ENCODE results near the gene C1QL1.
A peak's percentile ranks its signal among the peaks of the same experiment; 100 is the strongest.

Gene C1QL1

GRCh38 chr17:45003877-45004276, 35.8 kb upstream of the C1QL1 start:
- Histone ChIP-seq H3K27me3 (replicated peaks; ENCODE audit: control insufficient read depth, insufficient read depth, low read length) (peaks cover 27% of the 10 kb centered on the region), H3K4me3 (ENCODE audit: low read length) (no peak overlapping the region), H3K4me1 (ENCODE audit: control insufficient read depth, insufficient read depth, low read length) (no peaks in the 10 kb centered on the region), H3K9ac (ENCODE audit: low read length) (no peak overlapping the region), H3K36me3 (ENCODE audit: control insufficient read depth, insufficient read depth, low read length, severe bottlenecking) (no peaks in the 10 kb centered on the region), H3K9me3 (ENCODE audit: control insufficient read depth, low read length) (peaks cover 8% of the 10 kb centered on the region)
- no peak for DNase-seq (ENCODE audit: low read depth)

- H3K36me3 ChIP-seq (ENCODE audit: control insufficient read depth, insufficient read depth, low read length, severe bottlenecking) = no peaks in the 10 kb centered on the region
- peaks cover 41% of the 10 kb centered on the region for H3K27me3 ChIP-seq (replicated peaks; ENCODE audit: control insufficient read depth, insufficient read depth, low read length)
- no peaks in the 10 kb centered on the region for H3K4me1 ChIP-seq (ENCODE audit: control insufficient read depth, insufficient read depth, low read length)
- H3K4me3 ChIP-seq (ENCODE audit: low read length) = no peak overlapping the region
- H3K9ac ChIP-seq (ENCODE audit: low read length) = no peak overlapping the region
- no peak for DNase-seq (ENCODE audit: low read depth)
- peaks cover 8% of the 10 kb centered on the region for H3K9me3 ChIP-seq (ENCODE audit: control insufficient read depth, low read length)
These were observed 33.2 kb upstream of the C1QL1 start for GRCh38 chr17:45001310-45001709.

GRCh38 chr17:44999433-44999832, 31.3 kb upstream of the C1QL1 start:
- no peak for DNase-seq (ENCODE audit: low read depth)
- Histone ChIP-seq H3K4me3 (ENCODE audit: low read length) (no peak overlapping the region), H3K9ac (ENCODE audit: low read length) (no peak overlapping the region), H3K36me3 (ENCODE audit: control insufficient read depth, insufficient read depth, low read length, severe bottlenecking) (no peaks in the 10 kb centered on the region), H3K9me3 (ENCODE audit: control insufficient read depth, low read length) (peaks cover 8% of the 10 kb centered on the region), H3K4me1 (ENCODE audit: control insufficient read depth, insufficient read depth, low read length) (no peaks in the 10 kb centered on the region), H3K27me3 (replicated peaks; ENCODE audit: control insufficient read depth, insufficient read depth, low read length) (peaks cover 43% of the 10 kb centered on the region)

GRCh38 chr17:44998646-44999045, 30.5 kb upstream of the C1QL1 start:
- Histone ChIP-seq H3K27me3 (replicated peaks; ENCODE audit: control insufficient read depth, insufficient read depth, low read length) (peaks cover 51% of the 10 kb centered on the region), H3K9ac (ENCODE audit: low read length) (no peak overlapping the region), H3K4me3 (ENCODE audit: low read length) (no peak overlapping the region), H3K4me1 (ENCODE audit: control insufficient read depth, insufficient read depth, low read length) (no peaks in the 10 kb centered on the region), H3K36me3 (ENCODE audit: control insufficient read depth, insufficient read depth, low read length, severe bottlenecking) (no peaks in the 10 kb centered on the region), H3K9me3 (ENCODE audit: control insufficient read depth, low read length) (peaks cover 8% of the 10 kb centered on the region)
- no peak for DNase-seq (ENCODE audit: low read depth)

- peaks cover 8% of the 10 kb centered on the region for H3K9me3 ChIP-seq (ENCODE audit: control insufficient read depth, low read length)
- H3K36me3 ChIP-seq (ENCODE audit: control insufficient read depth, insufficient read depth, low read length, severe bottlenecking) = no peaks in the 10 kb centered on the region
- no peak overlapping the region for H3K4me3 ChIP-seq (ENCODE audit: low read length)
- no peak overlapping the region for H3K9ac ChIP-seq (ENCODE audit: low read length)
- DNase-seq (ENCODE audit: low read depth) = peak; percentile 43
- no peaks in the 10 kb centered on the region for H3K4me1 ChIP-seq (ENCODE audit: control insufficient read depth, insufficient read depth, low read length)
- H3K27me3 ChIP-seq (replicated peaks; ENCODE audit: control insufficient read depth, insufficient read depth, low read length) = peaks cover 50% of the 10 kb centered on the region
These were observed 29.8 kb upstream of the C1QL1 start for GRCh38 chr17:44997733-44998520.

- Histone ChIP-seq H3K27me3 (replicated peaks; ENCODE audit: control insufficient read depth, insufficient read depth, low read length) (peaks cover 56% of the 10 kb centered on the region), H3K9me3 (ENCODE audit: control insufficient read depth, low read length) (peaks cover 8% of the 10 kb centered on the region), H3K9ac (ENCODE audit: low read length) (no peak overlapping the region), H3K36me3 (ENCODE audit: control insufficient read depth, insufficient read depth, low read length, severe bottlenecking) (no peaks in the 10 kb centered on the region), H3K4me3 (ENCODE audit: low read length) (no peak overlapping the region), H3K4me1 (ENCODE audit: control insufficient read depth, insufficient read depth, low read length) (no peaks in the 10 kb centered on the region)
- DNase-seq (ENCODE audit: low read depth) = no peak
These were observed 28.2 kb upstream of the C1QL1 start for GRCh38 chr17:44996304-44996703.

GRCh38 chr17:44995436-44996001, 27.4 kb upstream of the C1QL1 start:
- Histone ChIP-seq H3K9me3 (ENCODE audit: control insufficient read depth, low read length) (peaks cover 8% of the 10 kb centered on the region), H3K4me3 (ENCODE audit: low read length) (no peak overlapping the region), H3K9ac (ENCODE audit: low read length) (no peak overlapping the region), H3K36me3 (ENCODE audit: control insufficient read depth, insufficient read depth, low read length, severe bottlenecking) (no peaks in the 10 kb centered on the region), H3K4me1 (ENCODE audit: control insufficient read depth, insufficient read depth, low read length) (no peaks in the 10 kb centered on the region), H3K27me3 (replicated peaks; ENCODE audit: control insufficient read depth, insufficient read depth, low read length) (peaks cover 58% of the 10 kb centered on the region)
- DNase-seq (ENCODE audit: low read depth) = peak; percentile 47

- no peak for DNase-seq (ENCODE audit: low read depth)
- Histone ChIP-seq H3K9me3 (ENCODE audit: control insufficient read depth, low read length) (no peaks in the 10 kb centered on the region), H3K27me3 (replicated peaks; ENCODE audit: control insufficient read depth, insufficient read depth, low read length) (peaks cover 60% of the 10 kb centered on the region), H3K4me1 (ENCODE audit: control insufficient read depth, insufficient read depth, low read length) (no peaks in the 10 kb centered on the region), H3K4me3 (ENCODE audit: low read length) (no peak overlapping the region), H3K9ac (ENCODE audit: low read length) (no peak overlapping the region), H3K36me3 (ENCODE audit: control insufficient read depth, insufficient read depth, low read length, severe bottlenecking) (no peaks in the 10 kb centered on the region)
These were observed 24.3 kb upstream of the C1QL1 start for GRCh38 chr17:44992242-44992939.

- no peaks in the 10 kb centered on the region for H3K4me1 ChIP-seq (ENCODE audit: control insufficient read depth, insufficient read depth, low read length)
- DNase-seq (ENCODE audit: low read depth) = no peak
These were observed 22.9 kb upstream of the C1QL1 start for GRCh38 chr17:44990994-44991393.

GRCh38 chr17:44989552-44990138, 21.5 kb upstream of the C1QL1 start:
- Histone ChIP-seq H3K36me3 (ENCODE audit: control insufficient read depth, insufficient read depth, low read length, severe bottlenecking) (no peaks in the 10 kb centered on the region), H3K9me3 (ENCODE audit: control insufficient read depth, low read length) (no peaks in the 10 kb centered on the region), H3K27me3 (replicated peaks; ENCODE audit: control insufficient read depth, insufficient read depth, low read length) (peaks cover 56% of the 10 kb centered on the region), H3K4me3 (ENCODE audit: low read length) (no peak overlapping the region), H3K4me1 (ENCODE audit: control insufficient read depth, insufficient read depth, low read length) (no peaks in the 10 kb centered on the region), H3K9ac (ENCODE audit: low read length) (no peak overlapping the region)
- DNase-seq (ENCODE audit: low read depth) = no peak

More at GRCh38 chr17:44990994-44991393, 22.9 kb upstream of the C1QL1 start:
- Histone ChIP-seq H3K36me3 (ENCODE audit: control insufficient read depth, insufficient read depth, low read length, severe bottlenecking) (no peaks in the 10 kb centered on the region), H3K27me3 (replicated peaks; ENCODE audit: control insufficient read depth, insufficient read depth, low read length) (peaks cover 55% of the 10 kb centered on the region), H3K9ac (ENCODE audit: low read length) (no peak overlapping the region), H3K4me3 (ENCODE audit: low read length) (no peak overlapping the region), H3K9me3 (ENCODE audit: control insufficient read depth, low read length) (no peaks in the 10 kb centered on the region)
